ENCODE results near the gene ZNF775. TPM values are rescaled to one million over a fixed set of nuclear protein-coding genes. Genes with fewer than 3 reads are reported as not detected.

The ZNF775 gene
- total RNA-seq, 4 donors from 2014 or later: 1.4 to 3.8 (median 2.4) TPM

- DNase-seq (ENCODE audit: low spot score in 2 of 2): no peak
- WGBS, 2 donors: 89 to 91% methylated on average over 44 of the region's 48 CpGs
- H3K4me3 ChIP-seq (ENCODE audit: low read depth, poor library complexity, severe bottlenecking): no peak overlapping the region
- no peak for TF ChIP-seq POLR2A (IDR thresholded peaks at IDR 0.05)
- TF ChIP-seq CTCF (IDR thresholded peaks at IDR 0.05): no peak
- intact Hi-C loops (cut with DNase I; ENCODE audit: low total_unique reads): no loop called here
These were observed 7.8 kb upstream of the ZNF775 start for GRCh38 chr7:150371131-150371995.

- intact Hi-C loops (cut with DNase I; ENCODE audit: low total_unique reads): no loop called here
- no peak for DNase-seq (ENCODE audit: low spot score in 2 of 2)
- H3K4me3 ChIP-seq (ENCODE audit: low read depth, poor library complexity, severe bottlenecking): no peak overlapping the region
- TF ChIP-seq CTCF (IDR thresholded peaks at IDR 0.05): no peak
- no peak for TF ChIP-seq POLR2A (IDR thresholded peaks at IDR 0.05)
- 94 to 95% methylated on average over 30 of the region's 30 CpGs for WGBS, 2 donors
These were observed 7.2 kb upstream of the ZNF775 start for GRCh38 chr7:150371996-150372270.

GRCh38 chr7:150372271-150373048 lies 6.7 kb upstream of the ZNF775 start:
- 91 to 93% methylated on average over 76 to 79 of the region's 79 CpGs for WGBS, 2 donors
- DNase-seq (ENCODE audit: low spot score in 2 of 2): no peak
- no peak overlapping the region for H3K4me3 ChIP-seq (ENCODE audit: low read depth, poor library complexity, severe bottlenecking)
- no peak for TF ChIP-seq CTCF (IDR thresholded peaks at IDR 0.05)
- no peak for TF ChIP-seq POLR2A (IDR thresholded peaks at IDR 0.05)
- intact Hi-C loops (cut with DNase I; ENCODE audit: low total_unique reads): no loop called here

- intact Hi-C loops (cut with DNase I; ENCODE audit: low total_unique reads): no loop called here
- WGBS, 2 donors: 70 to 72% methylated on average over 19 to 21 of the region's 21 CpGs
- no peak for DNase-seq (ENCODE audit: low spot score in 2 of 2)
- no peak overlapping the region for H3K4me3 ChIP-seq (ENCODE audit: low read depth, poor library complexity, severe bottlenecking)
- TF ChIP-seq CTCF (IDR thresholded peaks at IDR 0.05) (no peak), POLR2A (IDR thresholded peaks at IDR 0.05) (no peak)
These were observed 5.9 kb upstream of the ZNF775 start for GRCh38 chr7:150373049-150373801.

GRCh38 chr7:150374026-150374425 lies 5.1 kb upstream of the ZNF775 start:
- H3K4me3 ChIP-seq (ENCODE audit: low read depth, poor library complexity, severe bottlenecking): no peak overlapping the region
- no peak for TF ChIP-seq CTCF (IDR thresholded peaks at IDR 0.05)
- TF ChIP-seq POLR2A (IDR thresholded peaks at IDR 0.05): no peak
- 86 to 94% methylated on average over 4 of the region's 4 CpGs for WGBS, 2 donors
- DNase-seq (ENCODE audit: low spot score in 2 of 2): no peak
- intact Hi-C loops (cut with DNase I; ENCODE audit: low total_unique reads): no loop called here

Data from lower leg skin (tissue), 4 donors.